Osteocyte (in vitro differentiated cells): ENCODE measurements around the gene GPC6. TPM values are rescaled to one million over a fixed set of nuclear protein-coding genes. Genes with fewer than 3 reads are reported as not detected.

Experiments used
- DNase-seq: peaks from one replicate; pipeline ENCODE4 v3.0.0; 2021; ENCODE audit warnings: mixed read lengths; ENCODE audit not compliant: unreplicated experiment; ENCODE audit errors: extremely low spot score
- H3K27ac Mint-ChIP-seq: one replicate; pipeline ENCODE4 v1.8.0; 2021; ENCODE audit warnings: mild to moderate bottlenecking, mixed read lengths; ENCODE audit not compliant: unreplicated experiment
- H3K27me3 Mint-ChIP-seq: one replicate; pipeline ENCODE4 v1.8.0; 2021; ENCODE audit warnings: mixed read lengths; ENCODE audit not compliant: unreplicated experiment
- H3K36me3 Mint-ChIP-seq: one replicate; pipeline ENCODE4 v1.8.0; 2021; ENCODE audit warnings: mixed read lengths; ENCODE audit not compliant: unreplicated experiment
- H3K4me1 Mint-ChIP-seq: one replicate; pipeline ENCODE4 v1.8.0; 2021; ENCODE audit warnings: mixed read lengths; ENCODE audit not compliant: unreplicated experiment
- H3K4me3 Mint-ChIP-seq: one replicate; pipeline ENCODE4 v1.8.0; 2021; ENCODE audit warnings: mild to moderate bottlenecking, moderate library complexity, mixed read lengths; ENCODE audit not compliant: unreplicated experiment
- H3K9me3 Mint-ChIP-seq: one replicate; pipeline ENCODE4 v1.8.0; 2021; ENCODE audit warnings: mixed read lengths; ENCODE audit not compliant: unreplicated experiment
- CTCF ChIP-seq: fragments of 200-600 bp; sonication (generic); IDR thresholded peaks from 2 replicates; pipeline ENCODE4 v1.5.0; 2021; ENCODE audit warnings: antibody characterized with exemption, mild to moderate bottlenecking, moderate library complexity
- total RNA-seq: library from RNA; stranded (reverse); gene quantifications from 2 replicates; pipeline ENCODE4 v1.2.1, GENCODE V29; 2021

Gene GPC6
- total RNA-seq, 1 donor from 2014 or later = 125 TPM

DNA sequence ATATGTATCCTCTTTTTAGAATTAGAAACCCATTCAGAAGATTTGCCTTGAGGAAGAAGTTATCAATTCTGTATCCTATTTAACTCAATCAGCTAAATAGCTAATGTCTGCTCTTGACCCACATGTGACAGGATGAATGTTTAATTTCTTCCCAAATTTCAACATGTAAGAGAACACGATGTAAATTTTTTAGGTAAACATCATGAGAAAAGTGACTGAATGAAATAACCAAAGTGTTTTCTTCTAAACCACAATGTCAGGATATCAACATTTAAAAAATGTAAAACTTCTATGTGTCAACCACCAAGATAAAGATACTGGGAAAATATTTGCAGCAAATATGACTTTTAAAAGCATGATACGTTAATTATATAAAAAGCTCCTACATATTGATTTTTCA lies 950.4 kb downstream of the GPC6 start:
- Mint-ChIP-seq H3K9me3 (peaks cover 14% of the 10 kb centered on the region), H3K36me3 (peaks cover 4% of the 10 kb centered on the region), H3K27me3 (no peaks in the 10 kb centered on the region), H3K27ac (peak overlapping the region; percentile 27), H3K4me1 (peaks cover 50% of the 10 kb centered on the region), H3K4me3 (no peak overlapping the region)
- DNase-seq = no peak
- no peak for TF ChIP-seq CTCF

- no peak for DNase-seq
- no peak overlapping the region for H3K27ac Mint-ChIP-seq
- peaks cover 17% of the 10 kb centered on the region for H3K9me3 Mint-ChIP-seq
- TF ChIP-seq CTCF = no peak
- peaks cover 6% of the 10 kb centered on the region for H3K36me3 Mint-ChIP-seq
- no peaks in the 10 kb centered on the region for H3K27me3 Mint-ChIP-seq
- H3K4me1 Mint-ChIP-seq = peaks cover 39% of the 10 kb centered on the region
- no peak overlapping the region for H3K4me3 Mint-ChIP-seq
Measured at GRCh38 chr13:94178625-94179244, 952.1 kb downstream of the GPC6 start.

- Mint-ChIP-seq H3K9me3 (peaks cover 21% of the 10 kb centered on the region), H3K4me3 (no peak overlapping the region), H3K27ac (no peak overlapping the region), H3K4me1 (peaks cover 26% of the 10 kb centered on the region), H3K27me3 (no peaks in the 10 kb centered on the region), H3K36me3 (peaks cover 1% of the 10 kb centered on the region)
- TF ChIP-seq CTCF = no peak
- no peak for DNase-seq
Measured at GRCh38 chr13:94181461-94182107, 955.0 kb downstream of the GPC6 start.

GRCh38 chr13:94182185-94182761 lies 955.7 kb downstream of the GPC6 start:
- H3K4me1 Mint-ChIP-seq = peaks cover 19% of the 10 kb centered on the region
- no peak for TF ChIP-seq CTCF
- H3K36me3 Mint-ChIP-seq = peaks cover 1% of the 10 kb centered on the region

DNA sequence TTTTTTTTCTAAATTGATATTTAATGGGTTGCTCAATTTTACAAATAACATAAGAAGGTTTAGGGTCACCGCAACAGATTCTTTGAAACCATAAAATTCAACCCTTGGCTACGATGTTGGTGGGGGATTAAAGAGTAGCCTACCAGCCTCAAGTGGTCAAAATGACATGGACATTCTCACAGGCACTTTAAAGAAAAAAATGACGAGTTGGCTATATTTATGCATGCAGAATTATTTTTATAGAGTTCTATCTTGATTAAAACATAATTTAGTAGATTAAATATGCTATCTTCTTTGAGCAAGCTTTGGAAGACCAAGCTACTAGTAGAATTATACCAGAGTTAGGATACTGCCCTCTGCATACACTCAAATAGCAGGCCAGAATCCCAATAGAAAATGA lies 959.9 kb downstream of the GPC6 start:
- H3K9me3 Mint-ChIP-seq = peaks cover 11% of the 10 kb centered on the region
- peaks cover 12% of the 10 kb centered on the region for H3K4me1 Mint-ChIP-seq
- no peak for TF ChIP-seq CTCF
- DNase-seq = no peak
- no peaks in the 10 kb centered on the region for H3K27me3 Mint-ChIP-seq
- H3K36me3 Mint-ChIP-seq = peaks cover 4% of the 10 kb centered on the region
- H3K27ac Mint-ChIP-seq = no peak overlapping the region
- H3K4me3 Mint-ChIP-seq = no peak overlapping the region

More at GRCh38 chr13:94182185-94182761, 955.7 kb downstream of the GPC6 start:
- H3K9me3 Mint-ChIP-seq = peaks cover 21% of the 10 kb centered on the region
- H3K27me3 Mint-ChIP-seq = no peaks in the 10 kb centered on the region
- no peak overlapping the region for H3K27ac Mint-ChIP-seq
- no peak overlapping the region for H3K4me3 Mint-ChIP-seq
- DNase-seq = no peak
